Mesendoderm (in vitro differentiated cells): ENCODE results near the gene IQCE.

Experiments used
- DNase-seq: peaks from one replicate; pipeline ENCODE4 v3.0.0; 2013
- H2AK5ac ChIP-seq: 2 replicates; pipeline ENCODE4 v1.6.1; 2013; ENCODE audit warnings: low read length, inconsistent platforms
- H2BK120ac ChIP-seq: 2 replicates; pipeline ENCODE4 v1.6.1; 2013; ENCODE audit warnings: low read depth, mild to moderate bottlenecking, low read length, moderate library complexity, mixed read lengths
- H2BK15ac ChIP-seq: replicated peaks from 2 replicates; pipeline ENCODE4 v1.6.1; 2013; ENCODE audit warnings: low read depth, mild to moderate bottlenecking, moderate library complexity
- H2BK5ac ChIP-seq: 2 replicates; pipeline ENCODE4 v1.6.1; 2013; ENCODE audit warnings: low read length, inconsistent platforms
- H3K18ac ChIP-seq: 2 replicates; pipeline ENCODE4 v1.6.1; 2013; ENCODE audit warnings: mild to moderate bottlenecking, low read length, mixed read lengths
- H3K23ac ChIP-seq: one replicate; pipeline ENCODE4 v1.6.1; 2013; ENCODE audit warnings: low read length
- H3K27ac ChIP-seq: 2 replicates; pipeline ENCODE4 v1.5.1; 2013; ENCODE audit warnings: low read depth, mild to moderate bottlenecking, inconsistent platforms, low read length, moderate library complexity
- H3K27me3 ChIP-seq: 2 replicates; pipeline ENCODE4 v1.6.1; 2013; ENCODE audit warnings: low read length, control low read depth, mild to moderate bottlenecking, inconsistent platforms; ENCODE audit not compliant: insufficient read depth, poor library complexity
- H3K36me3 ChIP-seq: 2 replicates; pipeline ENCODE4 v1.6.1; 2013; ENCODE audit warnings: low read length, inconsistent platforms; ENCODE audit not compliant: control insufficient read depth, insufficient read depth
- H3K4ac ChIP-seq: one replicate; pipeline ENCODE4 v1.6.1; 2013; ENCODE audit warnings: low read depth, mild to moderate bottlenecking, low read length, moderate library complexity
- H3K4me1 ChIP-seq: 2 replicates; pipeline ENCODE4 v1.6.1; 2013; ENCODE audit warnings: low read depth, low read length, inconsistent platforms; ENCODE audit not compliant: control insufficient read depth
- H3K4me2 ChIP-seq: 2 replicates; pipeline ENCODE4 v1.6.1; 2013; ENCODE audit warnings: low read length
- H3K4me3 ChIP-seq: 2 replicates; pipeline ENCODE4 v1.5.1; 2013; ENCODE audit warnings: mild to moderate bottlenecking, low read length
- H3K56ac ChIP-seq: one replicate; pipeline ENCODE4 v1.6.1; 2013; ENCODE audit warnings: low read length
- H3K79me1 ChIP-seq: 2 replicates; pipeline ENCODE4 v1.6.1; 2013; ENCODE audit warnings: low read length, inconsistent platforms
- H3K79me2 ChIP-seq: 2 replicates; pipeline ENCODE4 v1.6.1; 2013; ENCODE audit warnings: mild to moderate bottlenecking, low read length; ENCODE audit not compliant: control insufficient read depth, insufficient read depth
- H3K9ac ChIP-seq: 2 replicates; pipeline ENCODE4 v1.6.1; 2013; ENCODE audit warnings: low read length, inconsistent platforms
- H4K5ac ChIP-seq: one replicate; pipeline ENCODE4 v1.6.1; 2013; ENCODE audit warnings: low read length
- H4K8ac ChIP-seq: one replicate; pipeline ENCODE4 v1.6.1; 2013; ENCODE audit warnings: low read depth, mild to moderate bottlenecking, control low read depth, low read length, moderate library complexity
- WGBS: extraction: QIAGEN DNeasy Blood & Tissue Kit; methylation state at CpG from one replicate; pipeline ENCODE4 v1.1.7; 2013; ENCODE audit warnings: low lambda C conversion rate, missing lambda C conversion rate; ENCODE audit not compliant: insufficient coverage; ENCODE audit errors: extremely low coverage; 5-methylcytosine and 5-hydroxymethylcytosine counted together

IQCE gene

GRCh38 chr7:2610466-2610865 lies 51.7 kb downstream of the IQCE start:
- peak overlapping the region; percentile 86 for H2BK120ac ChIP-seq
- peak overlapping the region; percentile 6 for H3K9ac ChIP-seq
- H3K27ac ChIP-seq, result peak overlapping the region; percentile 90
- peak overlapping the region; percentile 10 for H3K4me2 ChIP-seq
- no peak overlapping the region for H3K4me3 ChIP-seq
- peak overlapping the region; percentile 58 for H2BK5ac ChIP-seq
- H4K8ac ChIP-seq, result no peak overlapping the region
- H4K5ac ChIP-seq, result no peak overlapping the region
- H3K79me1 ChIP-seq, result no peaks in the 10 kb centered on the region
- no peaks in the 10 kb centered on the region for H3K27me3 ChIP-seq
- whole genome bisulfite sequencing, result no CpG with 5 or more reads among the region's 14 CpGs
- no peak overlapping the region for H2AK5ac ChIP-seq
- no peaks in the 10 kb centered on the region for H3K79me2 ChIP-seq
- H3K56ac ChIP-seq, result peak overlapping the region; percentile 89
- H3K4ac ChIP-seq, result peak overlapping the region; percentile 73
- H2BK15ac ChIP-seq, result no peak overlapping the region
- H3K23ac ChIP-seq, result no peak overlapping the region
- peak; percentile 81 for DNase-seq
- H3K18ac ChIP-seq, result peak overlapping the region; percentile 20
- H3K36me3 ChIP-seq, result no peaks in the 10 kb centered on the region
- H3K4me1 ChIP-seq, result peaks cover 20% of the 10 kb centered on the region

- H3K27ac ChIP-seq, result peak overlapping the region; percentile 90
- no CpG with 5 or more reads among the region's 14 CpGs for WGBS
- peak overlapping the region; percentile 38 for H3K9ac ChIP-seq
Observed at GRCh38 chr7:2610898-2611297, 52.1 kb downstream of the IQCE start.

GRCh38 chr7:2611401-2611800 lies 52.6 kb downstream of the IQCE start:
- Histone ChIP-seq H3K27me3 (no peaks in the 10 kb centered on the region), H3K18ac (peak overlapping the region; percentile 20), H4K8ac (no peak overlapping the region), H4K5ac (no peak overlapping the region), H3K27ac (peak overlapping the region; percentile 90), H3K79me1 (no peaks in the 10 kb centered on the region), H3K4me3 (no peak overlapping the region), H3K4me1 (peaks cover 20% of the 10 kb centered on the region), H3K4me2 (no peak overlapping the region), H2BK5ac (peak overlapping the region; percentile 91), H2BK120ac (peak overlapping the region; percentile 86), H2BK15ac (no peak overlapping the region), H3K36me3 (no peaks in the 10 kb centered on the region), H3K4ac (peak overlapping the region; percentile 73), H3K79me2 (no peaks in the 10 kb centered on the region), H3K9ac (no peak overlapping the region), H3K56ac (peak overlapping the region; percentile 89), H3K23ac (no peak overlapping the region), H2AK5ac (peak overlapping the region; percentile 67)
- WGBS, result no CpG with 5 or more reads among the region's 11 CpGs
- DNase-seq, result no peak

More at GRCh38 chr7:2610898-2611297, 52.1 kb downstream of the IQCE start:
- Histone ChIP-seq H4K8ac (no peak overlapping the region), H4K5ac (no peak overlapping the region), H3K79me2 (no peaks in the 10 kb centered on the region), H2BK120ac (peak overlapping the region; percentile 86), H3K4me3 (no peak overlapping the region), H3K36me3 (no peaks in the 10 kb centered on the region), H3K27me3 (no peaks in the 10 kb centered on the region), H3K18ac (peak overlapping the region; percentile 20), H3K79me1 (no peaks in the 10 kb centered on the region), H3K4me2 (no peak overlapping the region), H3K23ac (no peak overlapping the region), H3K56ac (peak overlapping the region; percentile 89), H3K4me1 (peaks cover 20% of the 10 kb centered on the region), H2BK15ac (no peak overlapping the region), H2BK5ac (peak overlapping the region; percentile 91), H2AK5ac (peak overlapping the region; percentile 67), H3K4ac (peak overlapping the region; percentile 73)
- DNase-seq, result no peak

GRCh38 chr7:2611922-2612321 lies 53.1 kb downstream of the IQCE start:
- H3K9ac ChIP-seq, result no peak overlapping the region
- no peaks in the 10 kb centered on the region for H3K36me3 ChIP-seq
- H3K27ac ChIP-seq, result peak overlapping the region; percentile 42
- no peaks in the 10 kb centered on the region for H3K79me1 ChIP-seq
- WGBS, result no CpG with 5 or more reads among the region's 10 CpGs
- no peak overlapping the region for H4K5ac ChIP-seq
- DNase-seq, result no peak
- peak overlapping the region; percentile 67 for H3K56ac ChIP-seq
- H2BK15ac ChIP-seq, result no peak overlapping the region
- no peak overlapping the region for H4K8ac ChIP-seq
- H2BK120ac ChIP-seq, result no peak overlapping the region
- H2AK5ac ChIP-seq, result peak overlapping the region; percentile 31
- no peaks in the 10 kb centered on the region for H3K27me3 ChIP-seq
- peak overlapping the region; percentile 74 for H3K23ac ChIP-seq
- peak overlapping the region; percentile 44 for H3K4ac ChIP-seq
- H3K4me1 ChIP-seq, result peaks cover 20% of the 10 kb centered on the region
- no peak overlapping the region for H3K4me3 ChIP-seq
- peak overlapping the region; percentile 41 for H2BK5ac ChIP-seq
- H3K4me2 ChIP-seq, result no peak overlapping the region
- H3K79me2 ChIP-seq, result no peaks in the 10 kb centered on the region
- peak overlapping the region; percentile 24 for H3K18ac ChIP-seq

GRCh38 chr7:2612445-2613097 lies 53.8 kb downstream of the IQCE start:
- Histone ChIP-seq H2BK15ac (no peak overlapping the region), H2BK120ac (no peak overlapping the region), H3K56ac (peak overlapping the region; percentile 67), H3K27me3 (no peaks in the 10 kb centered on the region), H3K23ac (no peak overlapping the region), H3K79me2 (no peaks in the 10 kb centered on the region), H4K5ac (no peak overlapping the region), H3K4me2 (no peak overlapping the region), H3K79me1 (no peaks in the 10 kb centered on the region), H2BK5ac (peak overlapping the region; percentile 41), H3K9ac (no peak overlapping the region), H3K36me3 (no peaks in the 10 kb centered on the region), H3K4me1 (peaks cover 20% of the 10 kb centered on the region), H3K27ac (no peak overlapping the region), H3K4ac (no peak overlapping the region), H3K18ac (peak overlapping the region; percentile 24), H2AK5ac (no peak overlapping the region), H3K4me3 (no peak overlapping the region), H4K8ac (no peak overlapping the region)
- no CpG with 5 or more reads among the region's 15 CpGs for WGBS
- peak; percentile 62 for DNase-seq
